22Rv1 (cell line): ENCODE data around the gene ADAMTSL2.

Experiments
- H3K27ac ChIP-seq: fragments of 450-650 bp; 2 replicates; pipeline ENCODE4 v1.5.1; 2017
- ZFX ChIP-seq: fragments of 450-650 bp; IDR thresholded peaks from 2 replicates; pipeline ENCODE4 v1.6.1; 2017; ENCODE audit warnings: antibody characterized with exemption, borderline replicate concordance
- TF ChIP-seq, protein P1 (sequence below): fragments of 450-650 bp; IDR thresholded peaks from 2 replicates; pipeline ENCODE4 v1.5.1; 2017; ENCODE audit warnings: mild to moderate bottlenecking

ADAMTSL2 gene

DNA sequence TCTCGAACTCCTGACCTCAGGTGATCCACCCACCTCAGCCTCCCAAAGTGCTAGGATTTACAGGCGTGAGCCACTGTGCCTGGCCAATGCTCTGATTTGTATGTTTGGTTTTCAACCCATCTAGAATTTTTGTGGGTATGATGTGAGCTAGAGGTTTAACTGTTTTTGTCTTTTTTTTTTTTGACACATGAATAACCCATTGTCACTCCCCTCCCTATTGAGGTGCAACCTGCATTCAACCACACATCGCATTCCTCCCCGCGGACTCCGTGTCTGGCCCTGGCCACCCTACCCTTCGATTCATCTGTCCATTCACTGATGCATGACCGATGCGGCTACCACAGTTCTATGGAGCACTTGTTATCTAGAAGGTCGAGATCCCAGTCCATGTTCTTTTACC, 84.2 kb downstream of the ADAMTSL2 start:
- no peak for TF ChIP-seq ZFX
- TF ChIP-seq, protein P1, sequence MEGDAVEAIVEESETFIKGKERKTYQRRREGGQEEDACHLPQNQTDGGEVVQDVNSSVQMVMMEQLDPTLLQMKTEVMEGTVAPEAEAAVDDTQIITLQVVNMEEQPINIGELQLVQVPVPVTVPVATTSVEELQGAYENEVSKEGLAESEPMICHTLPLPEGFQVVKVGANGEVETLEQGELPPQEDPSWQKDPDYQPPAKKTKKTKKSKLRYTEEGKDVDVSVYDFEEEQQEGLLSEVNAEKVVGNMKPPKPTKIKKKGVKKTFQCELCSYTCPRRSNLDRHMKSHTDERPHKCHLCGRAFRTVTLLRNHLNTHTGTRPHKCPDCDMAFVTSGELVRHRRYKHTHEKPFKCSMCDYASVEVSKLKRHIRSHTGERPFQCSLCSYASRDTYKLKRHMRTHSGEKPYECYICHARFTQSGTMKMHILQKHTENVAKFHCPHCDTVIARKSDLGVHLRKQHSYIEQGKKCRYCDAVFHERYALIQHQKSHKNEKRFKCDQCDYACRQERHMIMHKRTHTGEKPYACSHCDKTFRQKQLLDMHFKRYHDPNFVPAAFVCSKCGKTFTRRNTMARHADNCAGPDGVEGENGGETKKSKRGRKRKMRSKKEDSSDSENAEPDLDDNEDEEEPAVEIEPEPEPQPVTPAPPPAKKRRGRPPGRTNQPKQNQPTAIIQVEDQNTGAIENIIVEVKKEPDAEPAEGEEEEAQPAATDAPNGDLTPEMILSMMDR: no peak
- no peak overlapping the region for H3K27ac ChIP-seq

DNA sequence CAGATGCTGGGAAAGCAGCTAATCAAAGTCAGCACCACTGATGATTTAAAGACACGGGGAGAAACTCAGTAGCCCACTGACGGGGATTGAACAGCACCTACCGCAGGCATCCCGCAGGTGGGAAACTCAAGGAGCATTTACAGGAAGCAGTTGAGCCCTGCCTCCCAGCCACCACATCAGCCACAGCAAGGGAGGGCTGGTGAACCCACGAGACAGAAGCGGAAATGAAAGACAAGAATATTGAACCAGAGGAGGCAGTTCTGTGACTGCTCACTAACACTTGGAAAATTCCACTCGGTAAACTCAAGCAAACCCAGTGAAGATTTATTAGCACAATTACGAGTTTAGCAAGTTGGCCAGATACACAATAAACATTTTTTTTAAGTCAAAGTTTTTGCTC, 85.3 kb downstream of the ADAMTSL2 start:
- TF ChIP-seq, protein P1: no peak
- no peak for TF ChIP-seq ZFX
- no peak overlapping the region for H3K27ac ChIP-seq

DNA sequence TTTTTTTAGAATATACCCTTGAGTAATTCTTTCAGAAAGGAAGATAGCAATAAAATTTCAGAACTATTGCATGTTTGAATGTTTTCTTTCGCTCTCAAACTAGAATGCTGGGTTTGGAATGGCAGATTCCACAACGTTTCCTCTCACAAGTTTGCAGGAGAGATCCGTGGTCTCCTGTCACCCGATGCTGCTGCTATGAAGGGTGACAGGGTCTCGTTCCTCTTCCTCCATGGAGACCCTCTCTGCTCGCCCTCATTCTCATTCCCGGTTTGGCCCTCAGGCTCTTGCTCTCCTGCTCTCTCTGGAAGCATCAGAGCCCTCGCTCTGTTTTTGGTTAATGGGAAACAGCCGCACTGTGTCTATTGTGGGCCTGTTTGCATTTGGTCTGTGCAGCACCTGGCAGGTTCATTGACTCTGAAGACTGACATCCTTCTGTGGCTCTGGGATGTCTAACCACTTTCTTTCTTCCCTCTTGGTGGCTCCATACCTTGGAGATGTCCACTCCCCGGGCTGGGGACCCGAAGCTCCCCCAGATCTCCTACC, 87.3 kb downstream of the ADAMTSL2 start:
- TF ChIP-seq, protein P1: no peak
- TF ChIP-seq ZFX: no peak
- no peak overlapping the region for H3K27ac ChIP-seq

DNA sequence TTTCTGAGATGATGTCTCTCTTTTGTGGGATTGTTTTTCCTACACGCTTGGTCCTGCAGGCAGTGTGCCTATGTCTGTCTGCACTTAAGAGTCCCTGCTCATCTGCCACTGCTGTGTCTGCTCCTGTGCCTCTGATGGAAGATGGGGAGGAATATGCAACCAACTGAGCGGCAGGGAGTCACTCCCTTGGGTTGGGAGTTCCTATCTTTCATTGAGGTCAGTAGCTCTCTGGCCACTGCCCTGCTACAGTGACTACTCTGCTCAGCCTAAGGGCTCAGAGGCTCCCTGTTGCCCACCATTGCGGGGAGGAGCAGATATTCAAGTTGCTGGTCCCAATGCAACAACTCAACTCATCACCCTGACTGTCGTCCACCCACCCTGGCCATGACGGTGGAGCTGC, 88.1 kb downstream of the ADAMTSL2 start:
- no peak overlapping the region for H3K27ac ChIP-seq

More for the DNA sequence above, 88.1 kb downstream of the ADAMTSL2 start:
- TF ChIP-seq ZFX: no peak
- TF ChIP-seq, protein P1: no peak
